HG03460 (cell line): ENCODE measurements around the gene BAIAP3.
"Not testable (repeated sequence)": the region's sequence is repeated elsewhere in the genome, so short reads cannot be mapped to it uniquely, and the experiment has no call there.

ENCODE experiments used
- ATAC-seq: cut with Tn5 transposase; IDR thresholded peaks from one replicate; pipeline ENCODE4 v1.9.1; 2021; ENCODE audit not compliant: unreplicated experiment

Gene BAIAP3

GRCh38 chr16:1333149-1333812, at the start of gene BAIAP3:
BAIAP3 (plus strand) TSS chr16:1333645; CDS start chr16:1338550, 4,905 bp downstream.
- ATAC-seq: no peak

- no peak for ATAC-seq
Observed at GRCh38 chr16:1283996-1284616, 49.3 kb upstream of the BAIAP3 start.

GRCh38 chr16:1285669-1286512, 47.6 kb upstream of the BAIAP3 start:
- ATAC-seq: no peak

GRCh38 chr16:1286513-1287094, 46.8 kb upstream of the BAIAP3 start:
- ATAC-seq: no peak

- no peak for ATAC-seq
Observed at GRCh38 chr16:1287982-1288670, 45.3 kb upstream of the BAIAP3 start.

- ATAC-seq: no peak
Observed at GRCh38 chr16:1288813-1289476, 44.5 kb upstream of the BAIAP3 start.

GRCh38 chr16:1289477-1289866, 44.0 kb upstream of the BAIAP3 start:
- no peak for ATAC-seq

GRCh38 chr16:1290063-1290501, 43.4 kb upstream of the BAIAP3 start:
- ATAC-seq: no peak

GRCh38 chr16:1290860-1291575, 42.4 kb upstream of the BAIAP3 start:
- ATAC-seq: no peak

- no peak for ATAC-seq
Observed at GRCh38 chr16:1291576-1291974, 41.9 kb upstream of the BAIAP3 start.

- ATAC-seq: not testable (repeated sequence)
Observed at GRCh38 chr16:1292208-1292607, 41.2 kb upstream of the BAIAP3 start.

- ATAC-seq: not testable (repeated sequence)
Observed at GRCh38 chr16:1292808-1293207, 40.6 kb upstream of the BAIAP3 start.

- ATAC-seq: no peak
Observed at GRCh38 chr16:1293921-1294656, 39.4 kb upstream of the BAIAP3 start.

GRCh38 chr16:1295465-1295864, 38.0 kb upstream of the BAIAP3 start:
- ATAC-seq: no peak

- not testable (repeated sequence) for ATAC-seq
Observed at GRCh38 chr16:1296688-1297017, 36.8 kb upstream of the BAIAP3 start.

GRCh38 chr16:1297018-1297696, 36.3 kb upstream of the BAIAP3 start:
- ATAC-seq: no peak

GRCh38 chr16:1298406-1298805, 35.0 kb upstream of the BAIAP3 start:
- no peak for ATAC-seq

- no peak for ATAC-seq
Observed at GRCh38 chr16:1299012-1299867, 34.2 kb upstream of the BAIAP3 start.
